GM12875 (cell line): ENCODE results near the gene HLA-DRB5.
"Not testable (repeated sequence)": the region's sequence is repeated elsewhere in the genome, so short reads cannot be mapped to it uniquely, and the experiment has no call there.

Experiments used
- H3K4me3 ChIP-seq: one replicate; pipeline ENCODE4 v1.5.1; 2011; ENCODE audit warnings: low read depth, low read length, control low read depth
- TF ChIP-seq, protein P1 (sequence below): IDR thresholded peaks from 2 replicates; pipeline ENCODE4 v1.5.1; 2011; ENCODE audit warnings: low read depth, mild to moderate bottlenecking, control low read depth, inconsistent platforms, low read length, moderate library complexity, borderline replicate concordance; ENCODE audit not compliant: insufficient read depth

Gene HLA-DRB5

GRCh38 chr6:32472781-32473375, 57.2 kb downstream of the HLA-DRB5 start:
- TF ChIP-seq, protein P1, sequence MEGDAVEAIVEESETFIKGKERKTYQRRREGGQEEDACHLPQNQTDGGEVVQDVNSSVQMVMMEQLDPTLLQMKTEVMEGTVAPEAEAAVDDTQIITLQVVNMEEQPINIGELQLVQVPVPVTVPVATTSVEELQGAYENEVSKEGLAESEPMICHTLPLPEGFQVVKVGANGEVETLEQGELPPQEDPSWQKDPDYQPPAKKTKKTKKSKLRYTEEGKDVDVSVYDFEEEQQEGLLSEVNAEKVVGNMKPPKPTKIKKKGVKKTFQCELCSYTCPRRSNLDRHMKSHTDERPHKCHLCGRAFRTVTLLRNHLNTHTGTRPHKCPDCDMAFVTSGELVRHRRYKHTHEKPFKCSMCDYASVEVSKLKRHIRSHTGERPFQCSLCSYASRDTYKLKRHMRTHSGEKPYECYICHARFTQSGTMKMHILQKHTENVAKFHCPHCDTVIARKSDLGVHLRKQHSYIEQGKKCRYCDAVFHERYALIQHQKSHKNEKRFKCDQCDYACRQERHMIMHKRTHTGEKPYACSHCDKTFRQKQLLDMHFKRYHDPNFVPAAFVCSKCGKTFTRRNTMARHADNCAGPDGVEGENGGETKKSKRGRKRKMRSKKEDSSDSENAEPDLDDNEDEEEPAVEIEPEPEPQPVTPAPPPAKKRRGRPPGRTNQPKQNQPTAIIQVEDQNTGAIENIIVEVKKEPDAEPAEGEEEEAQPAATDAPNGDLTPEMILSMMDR = no peak
- no peak overlapping the region for H3K4me3 ChIP-seq

- not testable (repeated sequence) for H3K4me3 ChIP-seq
Measured at GRCh38 chr6:32467743-32468503, 62.2 kb downstream of the HLA-DRB5 start.
